Activated B cell treated with CpG ODN at 0.5 μM for 24 hours (primary cell): ENCODE measurements around the gene RHOJ. TPM values are rescaled to one million over a fixed set of nuclear protein-coding genes. Genes with fewer than 3 reads are reported as not detected.

Source experiments
- ATAC-seq: fragments of 200-7000 bp; cut with Tn5 transposase; one replicate; pipeline ENCODE4 v1.10.0; 2021; ENCODE audit warnings: low read depth, mild to moderate bottlenecking, moderate library complexity
- CTCF ChIA-PET: fragments of 350-600 bp; sonication (Branson Sonifier 250); formaldehyde crosslinking; loops from one replicate; lab custom pipeline; 2021; ENCODE audit warnings: antibody characterized with exemption; lab: Charles Lee
- POLR2A ChIA-PET: fragments of 350-600 bp; sonication (Branson Sonifier 250); formaldehyde crosslinking; loops from one replicate; lab custom pipeline; 2021; ENCODE audit warnings: antibody characterized with exemption; lab: Charles Lee
- DNase-seq: peaks from one replicate; pipeline ENCODE4 v3.0.0; 2022
- H3K27ac Mint-ChIP-seq: one replicate; pipeline ENCODE4 v1.8.0; 2020; ENCODE audit warnings: mixed read lengths
- H3K27me3 Mint-ChIP-seq: one replicate; pipeline ENCODE4 v1.8.0; 2021; ENCODE audit warnings: mixed read lengths
- H3K36me3 Mint-ChIP-seq: one replicate; pipeline ENCODE4 v1.8.0; 2021; ENCODE audit warnings: low read depth, mixed read lengths
- H3K4me1 Mint-ChIP-seq: one replicate; pipeline ENCODE4 v1.8.0; 2021; ENCODE audit warnings: mixed read lengths
- H3K4me3 Mint-ChIP-seq: one replicate; pipeline ENCODE4 v1.8.0; 2020; ENCODE audit warnings: mild to moderate bottlenecking, mixed read lengths
- H3K9me3 Mint-ChIP-seq: one replicate; pipeline ENCODE4 v1.8.0; 2020; ENCODE audit warnings: mixed read lengths
- CTCF ChIP-seq: fragments of 200-600 bp; IDR thresholded peaks from one replicate; pipeline ENCODE4 v1.8.0; 2022; ENCODE audit warnings: antibody characterized with exemption, mild to moderate bottlenecking
- intact Hi-C: fragments of 100-400 bp; cut with micrococcal nuclease; formaldehyde crosslinking; loops from one replicate; pipeline ENCODE4 v1.15.1; 2024
- total RNA-seq: library from RNA; stranded (reverse); gene quantifications from 2 replicates; pipeline ENCODE4 v1.2.3, GENCODE V29; 2022

RHOJ gene
- total RNA-seq, 1 donor from 2014 or later: not detected

GRCh38 chr14:63286071-63286470 is 81.8 kb downstream of the RHOJ start:
- DNase-seq (no peak), ATAC-seq (no peak)
- no peaks in the 10 kb centered on the region for H3K4me1 Mint-ChIP-seq
- intact Hi-C loops: no loop called here
- no peak for TF ChIP-seq CTCF
- H3K27ac Mint-ChIP-seq: no peak overlapping the region
- H3K27me3 Mint-ChIP-seq: peaks cover 5% of the 10 kb centered on the region
- ChIA-PET POLR2A (no interaction called here), CTCF (no interaction called here)
- no peaks in the 10 kb centered on the region for H3K9me3 Mint-ChIP-seq
- H3K36me3 Mint-ChIP-seq: no peaks in the 10 kb centered on the region
- no peak overlapping the region for H3K4me3 Mint-ChIP-seq

- POLR2A ChIA-PET: no interaction called here
Observed at GRCh38 chr14:63287666-63288483, 83.6 kb downstream of the RHOJ start.

GRCh38 chr14:63288853-63289252 is 84.6 kb downstream of the RHOJ start:
- CTCF ChIA-PET: no interaction called here
- H3K4me1 Mint-ChIP-seq: no peaks in the 10 kb centered on the region
- no peak for TF ChIP-seq CTCF
- POLR2A ChIA-PET: no interaction called here
- DNase-seq: no peak
- no peak overlapping the region for H3K4me3 Mint-ChIP-seq
- no peaks in the 10 kb centered on the region for H3K9me3 Mint-ChIP-seq
- intact Hi-C loops: no loop called here
- H3K27ac Mint-ChIP-seq: no peak overlapping the region
- no peaks in the 10 kb centered on the region for H3K36me3 Mint-ChIP-seq
- no peak for ATAC-seq
- peaks cover 9% of the 10 kb centered on the region for H3K27me3 Mint-ChIP-seq

More at GRCh38 chr14:63287666-63288483, 83.6 kb downstream of the RHOJ start:
- Mint-ChIP-seq H3K27ac (no peak overlapping the region), H3K9me3 (no peaks in the 10 kb centered on the region), H3K27me3 (peaks cover 6% of the 10 kb centered on the region), H3K4me1 (no peaks in the 10 kb centered on the region), H3K4me3 (no peak overlapping the region), H3K36me3 (no peaks in the 10 kb centered on the region)
- DNase-seq: no peak
- intact Hi-C loops: no loop called here
- CTCF ChIA-PET: no interaction called here
- no peak for ATAC-seq
- TF ChIP-seq CTCF: no peak

GRCh38 chr14:63290741-63291430 is 86.6 kb downstream of the RHOJ start:
- Mint-ChIP-seq H3K4me1 (peaks cover 4% of the 10 kb centered on the region), H3K27me3 (peaks cover 9% of the 10 kb centered on the region), H3K36me3 (no peaks in the 10 kb centered on the region), H3K27ac (no peak overlapping the region), H3K4me3 (no peak overlapping the region), H3K9me3 (no peaks in the 10 kb centered on the region)
- intact Hi-C loops: no loop called here
- ChIA-PET CTCF (no interaction called here), POLR2A (no interaction called here)
- no peak for DNase-seq
- no peak for ATAC-seq
- TF ChIP-seq CTCF: no peak

GRCh38 chr14:63292805-63293204 is 88.6 kb downstream of the RHOJ start:
- ATAC-seq (no peak), DNase-seq (no peak)
- Mint-ChIP-seq H3K4me3 (no peak overlapping the region), H3K36me3 (no peaks in the 10 kb centered on the region), H3K4me1 (peaks cover 4% of the 10 kb centered on the region), H3K27me3 (peaks cover 9% of the 10 kb centered on the region), H3K9me3 (no peaks in the 10 kb centered on the region), H3K27ac (no peak overlapping the region)
- ChIA-PET CTCF (no interaction called here), POLR2A (no interaction called here)
- intact Hi-C loops: no loop called here
- TF ChIP-seq CTCF: no peak
